ENCODE data around the gene INKA2.

INKA2 gene

GRCh38 chr1:111729946-111730681 is 9.1 kb downstream of the INKA2 start:
- FAIRE-seq (no peak), DNase-seq (ENCODE audit: insufficient read length) (no peak)
- TF ChIP-seq TAF1 (IDR thresholded peaks at IDR 0.05; ENCODE audit: borderline replicate concordance, low read depth, low read length): no peak
- no peak for TF ChIP-seq POLR2AphosphoS5 (IDR thresholded peaks at IDR 0.05; ENCODE audit: low read depth, low read length)
- TF ChIP-seq POLR2A (IDR thresholded peaks at IDR 0.05; ENCODE audit: low read depth, low read length): no peak

GRCh38 chr1:111729271-111729921 is 9.8 kb downstream of the INKA2 start:
- TF ChIP-seq POLR2AphosphoS5 (IDR thresholded peaks at IDR 0.05; ENCODE audit: low read depth, low read length): no peak
- no peak for TF ChIP-seq POLR2A (IDR thresholded peaks at IDR 0.05; ENCODE audit: low read depth, low read length)
- TF ChIP-seq TAF1 (IDR thresholded peaks at IDR 0.05; ENCODE audit: borderline replicate concordance, low read depth, low read length): no peak
- DNase-seq (ENCODE audit: insufficient read length): no peak
- FAIRE-seq: no peak

- FAIRE-seq (no peak), DNase-seq (ENCODE audit: insufficient read length) (no peak)
Observed at GRCh38 chr1:111727056-111727455, 12.1 kb downstream of the INKA2 start.

GRCh38 chr1:111725192-111725591 is 14.0 kb downstream of the INKA2 start:
- TF ChIP-seq TAF1 (IDR thresholded peaks at IDR 0.05; ENCODE audit: borderline replicate concordance, low read depth, low read length) (no peak), POLR2AphosphoS5 (IDR thresholded peaks at IDR 0.05; ENCODE audit: low read depth, low read length) (no peak), POLR2A (IDR thresholded peaks at IDR 0.05; ENCODE audit: low read depth, low read length) (no peak)
- FAIRE-seq (no peak), DNase-seq (ENCODE audit: insufficient read length) (no peak)

More at GRCh38 chr1:111727056-111727455, 12.1 kb downstream of the INKA2 start:
- TF ChIP-seq POLR2AphosphoS5 (IDR thresholded peaks at IDR 0.05; ENCODE audit: low read depth, low read length): no peak
- no peak for TF ChIP-seq POLR2A (IDR thresholded peaks at IDR 0.05; ENCODE audit: low read depth, low read length)
- no peak for TF ChIP-seq TAF1 (IDR thresholded peaks at IDR 0.05; ENCODE audit: borderline replicate concordance, low read depth, low read length)

GRCh38 chr1:111723871-111724270 is 15.3 kb downstream of the INKA2 start:
- no peak for DNase-seq (ENCODE audit: insufficient read length)
- TF ChIP-seq TAF1 (IDR thresholded peaks at IDR 0.05; ENCODE audit: borderline replicate concordance, low read depth, low read length) (no peak), POLR2AphosphoS5 (IDR thresholded peaks at IDR 0.05; ENCODE audit: low read depth, low read length) (no peak), POLR2A (IDR thresholded peaks at IDR 0.05; ENCODE audit: low read depth, low read length) (no peak)
- FAIRE-seq: no peak

GRCh38 chr1:111723091-111723806 is 15.9 kb downstream of the INKA2 start:
- DNase-seq (ENCODE audit: insufficient read length): no peak
- no peak for FAIRE-seq
- TF ChIP-seq POLR2A (IDR thresholded peaks at IDR 0.05; ENCODE audit: low read depth, low read length): no peak
- TF ChIP-seq TAF1 (IDR thresholded peaks at IDR 0.05; ENCODE audit: borderline replicate concordance, low read depth, low read length): no peak
- TF ChIP-seq POLR2AphosphoS5 (IDR thresholded peaks at IDR 0.05; ENCODE audit: low read depth, low read length): no peak

- no peak for FAIRE-seq
- no peak for DNase-seq (ENCODE audit: insufficient read length)
- TF ChIP-seq TAF1 (IDR thresholded peaks at IDR 0.05; ENCODE audit: borderline replicate concordance, low read depth, low read length) (no peak), POLR2A (IDR thresholded peaks at IDR 0.05; ENCODE audit: low read depth, low read length) (no peak), POLR2AphosphoS5 (IDR thresholded peaks at IDR 0.05; ENCODE audit: low read depth, low read length) (no peak)
Observed at GRCh38 chr1:111720977-111721786, 18.0 kb downstream of the INKA2 start.

GRCh38 chr1:111720274-111720976 is 18.8 kb downstream of the INKA2 start:
- DNase-seq (ENCODE audit: insufficient read length) (no peak), FAIRE-seq (no peak)
- TF ChIP-seq POLR2AphosphoS5 (IDR thresholded peaks at IDR 0.05; ENCODE audit: low read depth, low read length): no peak
- TF ChIP-seq TAF1 (IDR thresholded peaks at IDR 0.05; ENCODE audit: borderline replicate concordance, low read depth, low read length): no peak
- no peak for TF ChIP-seq POLR2A (IDR thresholded peaks at IDR 0.05; ENCODE audit: low read depth, low read length)

GRCh38 chr1:111719674-111720132 is 19.5 kb downstream of the INKA2 start:
- no peak for TF ChIP-seq POLR2A (IDR thresholded peaks at IDR 0.05; ENCODE audit: low read depth, low read length)
- TF ChIP-seq POLR2AphosphoS5 (IDR thresholded peaks at IDR 0.05; ENCODE audit: low read depth, low read length): no peak
- no peak for TF ChIP-seq TAF1 (IDR thresholded peaks at IDR 0.05; ENCODE audit: borderline replicate concordance, low read depth, low read length)
- FAIRE-seq (no peak), DNase-seq (ENCODE audit: insufficient read length) (no peak)

- no peak for DNase-seq (ENCODE audit: insufficient read length)
- TF ChIP-seq POLR2A (IDR thresholded peaks at IDR 0.05; ENCODE audit: low read depth, low read length) (no peak), POLR2AphosphoS5 (IDR thresholded peaks at IDR 0.05; ENCODE audit: low read depth, low read length) (no peak; the same call in 1 of the 2 replicates), TAF1 (IDR thresholded peaks at IDR 0.05; ENCODE audit: borderline replicate concordance, low read depth, low read length) (no peak)
- no peak for FAIRE-seq
Observed at GRCh38 chr1:111719135-111719534, 20.1 kb downstream of the INKA2 start.

Measured in GM12892 (cell line).